Natural killer cell (primary cell): ENCODE results near the gene TMEM74B. TPM values are rescaled to one million over a fixed set of nuclear protein-coding genes. Genes with fewer than 3 reads are reported as not detected.

Source experiments
- ATAC-seq, 3 donors: fragments of 150-1000 bp in 2 of 3; fragments of 200-7000 bp in 1 of 3; cut with Tn5 transposase; 1 replicate in 1 of 3; 2 replicates in 2 of 3; pipeline ENCODE4 v1.10.0; 2021; ENCODE audit warnings: mild to moderate bottlenecking in 2 of 3, moderate library complexity in 2 of 3
- DNase-seq, 2 donors: peaks; one replicate each; pipeline versions ENCODE4 v3.0.0 to v3.0.0-alpha.2; 2013 to 2021; ENCODE audit warnings: mixed read lengths in 1 of 2
- H3K27ac ChIP-seq: one replicate; pipeline ENCODE4 v1.5.1; 2013; ENCODE audit warnings: mild to moderate bottlenecking, low read length
- H3K27me3 ChIP-seq: one replicate; pipeline ENCODE4 v1.6.1; 2013; ENCODE audit warnings: low read length; ENCODE audit not compliant: control insufficient read depth, insufficient read depth
- H3K36me3 ChIP-seq: one replicate; pipeline ENCODE4 v1.6.1; 2013; ENCODE audit warnings: low read length; ENCODE audit not compliant: control insufficient read depth, insufficient read depth
- H3K4me1 ChIP-seq: one replicate; pipeline ENCODE4 v1.6.1; 2013; ENCODE audit warnings: low read length; ENCODE audit not compliant: control insufficient read depth, insufficient read depth
- H3K4me3 ChIP-seq: one replicate; pipeline ENCODE4 v1.5.1; 2013; ENCODE audit warnings: low read length
- H3K9me3 ChIP-seq: one replicate; pipeline ENCODE4 v1.6.1; 2013; ENCODE audit warnings: low read length; ENCODE audit not compliant: control insufficient read depth, insufficient read depth
- H3K27ac Mint-ChIP-seq, 2 donors: one replicate each; pipeline ENCODE4 v1.8.0; 2022; ENCODE audit warnings: mild to moderate bottlenecking in 2 of 2, mixed read lengths in 2 of 2, moderate library complexity in 1 of 2
- H3K27me3 Mint-ChIP-seq, 2 donors: one replicate each; pipeline ENCODE4 v1.8.0; 2022; ENCODE audit warnings: low read depth in 2 of 2, mixed read lengths in 2 of 2
- H3K36me3 Mint-ChIP-seq: one replicate; pipeline ENCODE4 v1.8.0; 2022; ENCODE audit warnings: mixed read lengths
- H3K4me1 Mint-ChIP-seq, 2 donors: one replicate each; pipeline ENCODE4 v1.8.0; 2022; ENCODE audit warnings: mixed read lengths in 2 of 2
- H3K4me3 Mint-ChIP-seq: one replicate; pipeline ENCODE4 v1.8.0; 2022; ENCODE audit warnings: mild to moderate bottlenecking, moderate library complexity, mixed read lengths
- H3K9me3 Mint-ChIP-seq, 2 donors: one replicate each; pipeline ENCODE4 v1.8.0; 2022; ENCODE audit warnings: mixed read lengths in 2 of 2
- CTCF ChIP-seq: fragments of 200-600 bp; IDR thresholded peaks from one replicate; pipeline ENCODE4 v1.8.0; 2022; ENCODE audit warnings: antibody characterized with exemption
- WGBS: methylation state at CpG from one replicate; pipeline ENCODE4 v1.1.7; 2013; ENCODE audit warnings: missing lambda C conversion rate; ENCODE audit not compliant: insufficient coverage; 5-methylcytosine and 5-hydroxymethylcytosine counted together
- intact Hi-C: fragments of 100-400 bp; cut with micrococcal nuclease; formaldehyde crosslinking; loops from one replicate; pipeline ENCODE4 v1.14.2; 2022
- total RNA-seq, 4 donors: library from RNA; stranded (reverse); fragments of 120-200 nt in 1 of 4; gene quantifications; one replicate each; pipeline versions ENCODE4 v1.2.3 to v1.2.4, GENCODE V29; 2013 to 2022

The TMEM74B gene
- total RNA-seq, 3 donors from 2014 or later (not counting 1 experiment from before 2014, with no cell fraction given), result 0.35 TPM; not detected in 2

DNA sequence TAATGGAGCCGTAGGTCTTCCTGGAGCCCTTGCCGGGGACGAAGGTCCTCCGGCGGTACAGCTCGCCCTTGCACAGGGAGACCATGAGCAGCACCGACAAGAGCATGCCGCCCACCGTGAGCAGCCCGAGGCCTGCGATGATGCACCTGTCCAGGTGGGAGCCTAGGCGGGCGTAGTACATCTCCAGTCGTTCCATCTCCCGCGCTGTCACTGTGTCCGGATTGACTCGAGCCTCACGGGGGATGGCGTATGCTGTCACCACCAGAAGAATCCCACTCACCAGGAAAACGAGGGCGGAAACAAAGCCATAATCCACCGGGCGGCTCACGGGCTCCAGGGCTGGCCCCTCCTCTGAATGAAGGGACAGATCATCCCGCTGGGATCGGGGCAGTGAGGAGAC, 3.8 kb downstream of the TMEM74B start:
- intact Hi-C loops, result no loop called here
- WGBS, result 97% methylated on average over 27 of the region's 27 CpGs
- H3K4me1 Mint-ChIP-seq, result peaks cover 0 to 14% of the 10 kb centered on the region in 2 donors

DNA sequence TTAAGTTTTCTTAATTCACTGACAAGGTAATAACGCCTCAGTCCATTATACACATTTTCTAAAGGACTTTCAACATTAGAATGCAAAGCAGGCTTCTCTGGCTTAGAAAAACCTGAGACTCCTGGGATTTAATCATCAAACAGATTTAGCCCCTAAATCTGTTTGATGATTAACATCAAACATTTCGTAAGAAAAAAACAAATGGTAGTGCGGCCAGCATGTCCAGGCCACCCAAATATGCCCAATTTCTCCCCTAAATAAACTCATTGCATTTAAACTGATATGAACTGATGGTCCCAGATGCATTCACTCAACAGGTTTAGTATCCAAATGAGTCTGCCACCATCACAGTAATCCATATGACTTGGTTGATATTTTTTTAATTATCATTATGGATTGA, 6.2 kb downstream of the TMEM74B start:
- Mint-ChIP-seq H3K9me3 (no peaks in the 10 kb centered on the region), H3K4me1 (peaks cover 0 to 5% of the 10 kb centered on the region in 2 donors), H3K4me3 (no peak overlapping the region), H3K36me3 (no peaks in the 10 kb centered on the region), H3K27me3 (peaks cover 3 to 7% of the 10 kb centered on the region in 2 donors), H3K27ac (no peak overlapping the region)
- no peak overlapping the region for H3K4me3 ChIP-seq
- 95% methylated on average over 3 of the region's 3 CpGs for WGBS
- intact Hi-C loops, result no loop called here
- no peaks in the 10 kb centered on the region for H3K27me3 ChIP-seq
- no peak for TF ChIP-seq CTCF
- H3K36me3 ChIP-seq, result peaks cover 2% of the 10 kb centered on the region
- DNase-seq (no peak), ATAC-seq (no peak)
- H3K27ac ChIP-seq, result no peak overlapping the region
- no peaks in the 10 kb centered on the region for H3K9me3 ChIP-seq
- H3K4me1 ChIP-seq, result no peaks in the 10 kb centered on the region

More for the DNA sequence above, 3.8 kb downstream of the TMEM74B start:
- no peak for ATAC-seq
- Histone ChIP-seq H3K9me3 (no peaks in the 10 kb centered on the region), H3K4me1 (no peaks in the 10 kb centered on the region), H3K27me3 (no peaks in the 10 kb centered on the region), H3K36me3 (peaks cover 2% of the 10 kb centered on the region), H3K27ac (no peak overlapping the region), H3K4me3 (no peak overlapping the region)
- Mint-ChIP-seq H3K36me3 (no peaks in the 10 kb centered on the region), H3K27ac (no peak overlapping the region), H3K9me3 (no peaks in the 10 kb centered on the region), H3K4me3 (no peak overlapping the region), H3K27me3 (peaks cover 16 to 17% of the 10 kb centered on the region in 2 donors)
- no peak for DNase-seq
- no peak for TF ChIP-seq CTCF

DNA sequence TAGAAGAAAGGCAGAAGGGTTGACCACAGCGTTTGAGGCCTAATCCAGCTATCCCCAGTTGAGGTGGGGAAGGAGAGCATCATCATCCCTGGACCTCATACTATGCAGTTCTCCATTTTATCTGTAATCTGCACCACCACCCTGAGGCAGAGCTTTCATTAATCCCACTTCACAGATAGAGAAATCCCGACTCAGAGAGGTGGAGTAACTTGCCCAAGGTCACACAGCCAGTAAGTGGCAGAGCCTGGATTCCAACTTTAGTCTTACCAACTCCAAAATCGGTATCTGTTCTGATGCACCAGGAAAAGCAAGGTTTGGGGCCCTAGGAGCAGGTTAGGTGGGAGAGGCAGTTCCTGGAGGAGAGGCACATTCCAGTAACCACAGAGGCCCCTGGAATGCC, 6.7 kb downstream of the TMEM74B start:
- Histone ChIP-seq H3K27ac (no peak overlapping the region), H3K4me1 (no peaks in the 10 kb centered on the region), H3K9me3 (no peaks in the 10 kb centered on the region), H3K27me3 (no peaks in the 10 kb centered on the region), H3K4me3 (no peak overlapping the region), H3K36me3 (peaks cover 4% of the 10 kb centered on the region)
- intact Hi-C loops, result no loop called here
- peaks cover 0 to 3% of the 10 kb centered on the region in 2 donors for H3K27me3 Mint-ChIP-seq
- no peaks in the 10 kb centered on the region for H3K9me3 Mint-ChIP-seq
- no peaks in the 10 kb centered on the region for H3K36me3 Mint-ChIP-seq
- 91% methylated on average over 2 of the region's 3 CpGs for WGBS
- no peak overlapping the region for H3K4me3 Mint-ChIP-seq
- no peak overlapping the region for H3K27ac Mint-ChIP-seq
- peaks cover 0 to 5% of the 10 kb centered on the region in 2 donors for H3K4me1 Mint-ChIP-seq
- DNase-seq (no peak), ATAC-seq (no peak)
- TF ChIP-seq CTCF, result no peak

- Mint-ChIP-seq H3K36me3 (no peaks in the 10 kb centered on the region), H3K27ac (no peak overlapping the region), H3K27me3 (no peaks in the 10 kb centered on the region), H3K4me3 (no peak overlapping the region), H3K9me3 (no peaks in the 10 kb centered on the region), H3K4me1 (peaks cover 0 to 5% of the 10 kb centered on the region in 2 donors)
- H3K4me3 ChIP-seq, result no peak overlapping the region
- no peaks in the 10 kb centered on the region for H3K27me3 ChIP-seq
- ATAC-seq (no peak), DNase-seq (no peak)
- TF ChIP-seq CTCF, result no peak
- H3K4me1 ChIP-seq, result no peaks in the 10 kb centered on the region
- peaks cover 4% of the 10 kb centered on the region for H3K36me3 ChIP-seq
- H3K9me3 ChIP-seq, result no peaks in the 10 kb centered on the region
- no peak overlapping the region for H3K27ac ChIP-seq
- WGBS, result 95% methylated on average over 5 of the region's 5 CpGs
- intact Hi-C loops, result no loop called here
These were observed 7.1 kb downstream of the TMEM74B start for GRCh38 chr20:1177680-1178079.
